IPS DF 19.7 (cell line): Measurements from ENCODE around the gene BNIP5.

Experiments used
- DNase-seq: peaks from one replicate; pipeline ENCODE4 v3.0.0-alpha.2; 2013; ENCODE audit warnings: low read depth, low spot score

BNIP5 gene

DNA sequence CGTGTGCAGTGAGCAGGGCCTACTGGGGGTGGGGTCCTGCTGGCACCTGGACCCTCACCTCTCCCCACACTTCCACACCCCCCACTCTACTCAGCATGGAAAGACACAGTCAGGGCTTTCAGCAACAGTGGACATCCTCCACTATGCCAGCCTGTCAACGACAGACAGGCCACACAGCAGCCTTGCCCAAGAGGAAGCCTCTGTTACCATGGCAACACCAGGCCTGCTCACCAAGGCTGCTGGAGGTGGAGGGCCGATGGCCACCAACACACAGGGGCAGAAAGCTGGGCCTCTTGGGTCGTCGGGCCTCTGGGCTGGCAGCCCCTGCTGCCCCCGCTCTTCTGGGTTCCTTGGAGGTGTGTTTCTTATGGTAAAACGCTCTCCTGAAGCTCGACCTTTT is 13.6 kb downstream of the BNIP5 start:
- no peak for DNase-seq

DNA sequence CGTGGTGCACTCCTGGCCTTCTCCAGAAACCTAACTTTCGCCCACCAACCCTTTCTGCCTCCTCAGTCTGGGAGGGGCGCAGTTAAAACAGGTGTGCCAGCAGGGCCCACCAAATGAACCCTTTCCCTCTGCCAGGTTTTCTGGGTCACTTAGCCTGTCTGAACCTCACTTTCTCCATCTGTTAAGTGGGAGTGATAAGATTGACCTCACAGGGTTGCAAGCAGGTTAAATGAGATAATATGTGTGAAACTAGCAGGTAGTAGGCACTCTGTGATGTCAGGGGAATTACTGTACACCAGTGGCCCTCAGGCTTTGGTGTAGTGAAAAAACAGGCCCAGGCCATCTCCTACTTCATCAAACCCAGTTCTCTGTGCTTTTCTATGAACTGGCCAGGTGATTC is 14.1 kb downstream of the BNIP5 start:
- DNase-seq = no peak

DNA sequence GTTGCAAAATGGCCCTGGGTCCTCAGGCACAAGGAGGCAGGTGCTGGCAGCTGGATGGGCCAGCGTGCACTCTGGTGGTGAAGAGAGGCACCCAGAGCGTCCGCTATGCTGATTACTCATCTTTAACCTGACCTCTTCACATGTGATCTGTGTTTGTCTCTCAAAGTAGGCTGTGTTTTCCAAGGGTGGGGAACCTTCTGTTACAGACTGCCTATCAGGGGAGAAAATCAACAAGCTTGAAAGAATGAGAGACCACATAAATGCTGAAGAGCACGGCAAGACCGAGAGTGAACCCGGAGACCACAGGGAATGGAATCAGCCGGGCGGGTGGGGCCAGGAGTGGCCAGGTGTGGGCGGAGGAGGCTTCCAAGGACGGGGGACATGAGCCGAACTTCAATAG is 16.2 kb downstream of the BNIP5 start:
- no peak for DNase-seq

- no peak for DNase-seq
These were observed 16.9 kb downstream of the BNIP5 start for GRCh38 chr6:36319821-36320220.

DNA sequence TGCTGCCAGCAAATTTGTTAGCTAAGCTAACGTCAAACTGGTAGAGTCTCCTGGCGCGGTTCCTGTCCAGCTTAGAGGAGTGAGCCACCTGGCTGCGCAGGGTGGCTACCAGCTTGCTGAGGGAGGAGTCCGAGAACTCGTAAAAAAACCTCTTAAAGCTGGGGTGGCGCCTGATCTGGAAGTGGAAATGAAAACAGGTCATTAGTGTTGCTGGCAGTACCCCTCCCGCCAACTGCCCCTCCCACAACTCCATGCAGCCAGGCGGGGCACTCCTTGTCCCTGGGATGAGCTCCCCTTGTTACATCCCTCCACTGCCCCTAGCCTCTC is 17.3 kb downstream of the BNIP5 start:
- no peak for DNase-seq

DNA sequence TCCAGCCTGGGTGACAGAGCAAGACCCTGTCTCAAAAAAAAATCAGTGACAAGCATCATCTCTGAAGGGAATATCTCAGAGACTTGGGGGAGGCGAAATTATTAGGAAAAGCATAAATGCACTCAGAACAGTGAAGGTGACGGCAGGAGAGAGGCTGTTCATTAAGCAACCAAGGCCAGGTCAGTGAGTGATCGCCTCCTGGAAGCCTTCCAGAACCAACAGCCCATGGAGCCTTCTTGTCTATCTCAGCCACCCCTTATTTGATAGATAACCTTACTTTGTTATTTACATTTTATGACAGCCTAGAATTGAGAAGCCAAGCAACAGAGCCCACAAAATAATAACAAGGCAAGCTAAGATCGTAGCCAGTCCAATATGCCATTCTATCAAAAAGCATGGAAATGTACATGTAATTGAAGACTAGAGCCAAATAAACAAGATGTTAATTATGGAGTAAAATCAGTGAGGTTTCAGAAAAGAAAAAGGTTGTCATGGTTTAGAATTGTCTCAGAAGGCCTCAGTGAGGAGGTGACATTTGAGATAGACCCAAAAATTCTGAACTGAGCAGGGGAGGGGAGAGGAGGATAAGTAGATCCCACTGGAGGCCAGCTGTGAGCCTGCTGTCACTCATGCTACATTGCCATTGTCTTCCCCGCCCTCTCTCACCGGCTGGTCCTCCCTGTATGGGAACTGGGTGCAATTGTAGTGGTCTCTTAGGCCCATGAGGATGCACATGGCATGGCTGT is 17.8 kb downstream of the BNIP5 start:
- DNase-seq = no peak

- no peak for DNase-seq
These were observed 19.1 kb downstream of the BNIP5 start for GRCh38 chr6:36317623-36318022.

GRCh38 chr6:36315921-36316320 is 20.8 kb downstream of the BNIP5 start:
- no peak for DNase-seq

- DNase-seq = no peak
These were observed 22.3 kb downstream of the BNIP5 start for GRCh38 chr6:36314221-36315014.

- DNase-seq = no peak
These were observed 23.1 kb downstream of the BNIP5 start for GRCh38 chr6:36313649-36313936.

- no peak for DNase-seq
These were observed 23.6 kb downstream of the BNIP5 start for GRCh38 chr6:36312854-36313648.

- no peak for DNase-seq
These were observed 26.8 kb downstream of the BNIP5 start for GRCh38 chr6:36309900-36310299.

DNA sequence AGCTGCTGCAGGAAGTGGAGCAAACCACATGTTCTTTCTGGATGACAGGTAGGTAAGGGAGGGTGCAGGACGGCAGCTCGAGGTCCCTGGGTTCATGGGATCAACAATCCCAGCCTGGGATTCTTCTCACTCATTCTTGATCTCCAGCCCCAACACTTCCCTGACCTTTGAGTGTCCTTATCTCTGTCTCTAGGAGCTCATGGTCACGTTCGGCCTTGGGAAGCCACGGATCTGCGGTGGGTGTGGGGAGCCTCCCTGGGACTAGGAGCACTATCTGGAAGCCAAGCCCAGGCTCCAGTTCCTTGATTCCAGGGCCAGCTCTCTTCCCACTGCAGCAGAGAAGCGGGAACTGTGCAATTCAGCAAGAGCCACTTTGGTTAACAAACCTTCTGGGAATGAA is 27.5 kb downstream of the BNIP5 start:
- no peak for DNase-seq

DNA sequence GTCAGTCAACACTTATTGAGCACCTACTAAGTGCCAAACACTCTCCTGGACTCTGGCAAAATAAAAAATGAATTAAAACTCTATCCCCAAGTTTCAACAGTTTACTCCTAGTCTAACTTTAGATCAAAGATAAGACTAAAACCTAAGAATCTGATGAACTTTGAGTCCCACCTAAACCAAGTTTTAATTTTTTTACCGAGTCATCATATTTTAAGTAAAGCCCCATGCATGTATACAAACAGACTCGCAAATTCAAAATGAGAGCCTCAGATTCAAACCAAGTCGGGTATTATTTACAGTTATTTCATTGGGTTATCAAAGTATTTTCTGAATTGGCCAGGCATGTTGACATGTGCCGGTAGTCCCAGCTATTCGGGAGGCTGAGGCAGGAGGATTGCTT is 28.2 kb downstream of the BNIP5 start:
- no peak for DNase-seq

DNA sequence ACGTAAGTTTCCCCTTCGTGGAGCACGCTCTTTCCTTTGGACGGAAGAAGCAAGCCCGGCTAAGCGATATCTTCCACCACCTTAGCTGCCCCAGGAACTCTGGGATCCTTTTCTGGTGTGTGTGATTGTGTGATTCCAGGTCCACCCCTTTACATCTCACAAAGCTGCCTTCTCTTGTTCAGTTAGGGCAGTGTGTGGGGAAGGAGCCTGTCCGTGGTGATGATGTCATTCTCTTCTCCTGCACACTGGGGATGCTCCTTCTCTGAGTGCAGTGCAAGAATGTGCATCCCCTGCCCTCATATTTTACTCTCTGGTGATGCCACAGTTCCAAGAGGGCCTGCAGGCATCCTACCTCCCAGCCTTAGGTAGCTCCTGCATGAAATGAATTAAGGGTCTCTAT is 30.3 kb downstream of the BNIP5 start:
- no peak for DNase-seq

GRCh38 chr6:36305885-36306284 is 30.8 kb downstream of the BNIP5 start:
- no peak for DNase-seq

GRCh38 chr6:36302227-36302976 is 34.3 kb downstream of the BNIP5 start:
- DNase-seq = peak; percentile 89

- DNase-seq = no peak
These were observed 34.9 kb downstream of the BNIP5 start for GRCh38 chr6:36301781-36302180.

DNA sequence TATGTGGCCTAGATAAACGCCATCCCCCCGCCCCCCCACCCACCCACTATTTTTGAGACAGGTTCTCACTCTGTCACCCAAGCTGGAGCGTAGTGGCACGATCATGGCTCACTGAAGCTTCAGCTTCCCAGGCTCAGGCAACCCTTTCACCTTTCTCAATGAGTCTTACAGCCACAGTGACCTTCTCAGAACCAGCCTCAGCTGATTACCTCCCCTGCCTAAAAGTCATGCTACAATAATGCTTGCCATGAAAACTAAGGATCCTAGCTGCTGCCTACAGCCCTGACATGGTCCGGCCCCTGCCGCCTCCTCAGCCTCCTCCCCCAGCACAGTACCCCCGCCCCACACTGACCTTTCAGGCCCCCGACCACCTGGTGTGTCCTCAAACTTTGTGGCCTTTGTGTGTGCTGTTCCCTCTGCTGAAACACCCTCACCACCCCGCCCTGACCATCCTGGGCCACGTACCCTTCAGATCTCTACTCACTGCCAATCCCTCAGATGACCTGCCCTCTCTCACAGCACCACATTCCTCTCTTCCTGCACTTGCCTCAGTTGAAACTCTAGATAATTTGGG is 35.5 kb downstream of the BNIP5 start:
- DNase-seq = no peak

DNA sequence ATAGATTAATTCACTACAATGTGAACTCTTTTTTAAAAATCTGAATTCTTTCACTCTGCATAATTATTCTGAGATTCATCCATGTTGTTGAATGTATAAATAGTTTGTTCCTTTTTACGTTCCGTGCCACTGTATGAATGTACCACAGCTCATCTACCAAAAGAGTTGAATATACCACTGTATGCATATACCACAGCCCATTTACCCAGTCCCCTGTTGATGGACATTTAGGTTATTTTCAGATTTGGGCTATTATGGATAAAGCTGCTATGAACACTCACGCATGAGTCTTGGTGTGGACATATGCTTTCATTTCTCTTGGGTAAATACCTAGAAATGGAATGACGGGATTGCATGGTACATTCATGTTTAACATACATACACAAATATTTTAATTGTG is 38.7 kb downstream of the BNIP5 start:
- DNase-seq = no peak

DNA sequence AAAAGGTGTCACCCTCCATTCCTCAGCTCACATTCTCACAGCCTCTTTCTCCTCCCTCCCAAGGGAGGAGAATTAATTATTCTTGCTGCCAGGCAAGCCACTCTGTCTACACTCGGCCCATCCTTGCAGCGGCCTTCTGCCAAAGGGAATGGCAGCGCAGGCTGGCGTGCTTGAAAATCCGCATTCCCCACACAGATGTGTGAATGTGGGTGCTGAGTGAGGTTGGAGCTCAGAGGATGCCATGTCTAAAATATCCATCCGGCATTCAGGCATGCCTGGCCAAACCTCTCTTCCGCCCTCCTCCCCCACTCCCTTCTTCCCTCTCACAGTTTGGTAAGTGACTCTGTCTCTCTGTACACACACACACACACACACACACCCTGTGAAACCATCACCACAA is 39.2 kb downstream of the BNIP5 start:
- no peak for DNase-seq

DNA sequence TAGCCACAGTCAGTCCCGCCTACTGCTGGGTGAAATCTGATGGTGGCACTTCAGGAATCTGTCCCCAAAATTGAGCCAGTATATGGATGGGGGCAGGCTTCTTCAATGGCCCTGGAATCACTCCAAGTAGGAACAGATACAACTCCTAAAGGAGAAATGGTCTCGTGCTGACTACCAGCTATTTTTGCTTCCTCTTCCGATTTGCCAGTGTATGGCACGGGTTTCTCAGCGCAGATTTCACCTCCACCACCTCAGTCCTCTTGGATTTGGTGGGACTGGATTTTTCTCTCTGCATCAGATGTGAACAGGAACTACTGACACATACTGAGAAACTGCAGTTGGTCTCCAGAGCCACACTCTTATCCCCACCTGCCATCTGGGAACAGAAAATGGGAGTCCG is 39.6 kb downstream of the BNIP5 start:
- DNase-seq = no peak
